HepG2 (cell line): ENCODE results near the gene FSD2. TPM values are rescaled to one million over a fixed set of nuclear protein-coding genes. Genes with fewer than 3 reads are reported as not detected.

Experiments used
- BCL6 ChIP-seq: IDR thresholded peaks from 2 replicates; pipeline ENCODE4 v1.6.1; 2016; ENCODE audit warnings: missing genetic modification reagents, missing compliant biosample characterization
- CSRNP1 ChIP-seq: sonication (generic); formaldehyde crosslinking; IDR thresholded peaks from 2 replicates; pipeline ENCODE4 v1.8.1; 2023; ENCODE audit warnings: mild to moderate bottlenecking, missing genetic modification reagents
- ERF ChIP-seq: IDR thresholded peaks from 2 replicates; pipeline ENCODE4 v1.6.1; 2018; ENCODE audit warnings: missing biosample characterization, missing genetic modification reagents
- FOXC1 ChIP-seq: sonication (generic); formaldehyde crosslinking; IDR thresholded peaks from 2 replicates; pipeline ENCODE4 v1.8.0; 2022; ENCODE audit warnings: mild to moderate bottlenecking, missing genetic modification reagents, borderline replicate concordance
- GPBP1L1 ChIP-seq: sonication (generic); formaldehyde crosslinking; IDR thresholded peaks from 2 replicates; pipeline ENCODE4 v1.5.0; 2020; ENCODE audit warnings: mild to moderate bottlenecking, missing genetic modification reagents
- IKZF4 ChIP-seq: sonication (generic); formaldehyde crosslinking; IDR thresholded peaks from 2 replicates; pipeline ENCODE4 v1.5.1; 2020; ENCODE audit warnings: borderline replicate concordance, mild to moderate bottlenecking, low read depth, missing genetic modification reagents; ENCODE audit errors: not compliant biosample characterization
- IRX3 ChIP-seq: sonication (generic); formaldehyde crosslinking; IDR thresholded peaks from 2 replicates; pipeline ENCODE4 v1.8.1; 2023; ENCODE audit warnings: mild to moderate bottlenecking, low read depth, missing genetic modification reagents, borderline replicate concordance
- KLF12 ChIP-seq: sonication (generic); formaldehyde crosslinking; IDR thresholded peaks from 2 replicates; pipeline ENCODE4 v1.4.0; 2020; ENCODE audit warnings: missing genetic modification reagents, borderline replicate concordance
- POLR2AphosphoS2 ChIP-seq: IDR thresholded peaks from 2 replicates; pipeline ENCODE4 v1.6.1; 2011; ENCODE audit warnings: low read depth, low read length, improper control_type of control experiment
- RBFOX2 ChIP-seq: fragments of 200-400 bp; formaldehyde crosslinking; IDR thresholded peaks from 2 replicates; pipeline ENCODE4 v1.6.1; 2017; ENCODE audit warnings: low read depth, mild to moderate bottlenecking, low read length
- REPIN1 ChIP-seq: sonication (generic); formaldehyde crosslinking; IDR thresholded peaks from 2 replicates; pipeline ENCODE4 v1.8.0; 2022; ENCODE audit warnings: missing genetic modification reagents, low read depth, mild to moderate bottlenecking, borderline replicate concordance
- RXRB ChIP-seq: IDR thresholded peaks from 2 replicates; pipeline ENCODE4 v1.6.1; 2016; ENCODE audit warnings: borderline replicate concordance, missing genetic modification reagents, missing compliant biosample characterization
- THAP11 ChIP-seq: IDR thresholded peaks from 2 replicates; pipeline ENCODE4 v1.6.1; 2016; ENCODE audit warnings: missing biosample characterization, missing genetic modification reagents
- TRIM22 ChIP-seq: fragments of 450-650 bp; IDR thresholded peaks from 2 replicates; pipeline ENCODE4 v1.6.1; 2017
- YEATS4 ChIP-seq: sonication (generic); formaldehyde crosslinking; IDR thresholded peaks from 2 replicates; pipeline ENCODE4 v1.4.0; 2020; ENCODE audit warnings: missing genetic modification reagents, borderline replicate concordance
- ZNF12 ChIP-seq: sonication (generic); formaldehyde crosslinking; IDR thresholded peaks from 2 replicates; pipeline ENCODE4 v1.5.0; 2020; ENCODE audit warnings: missing genetic modification reagents
- ZNF652 ChIP-seq: IDR thresholded peaks from 2 replicates; pipeline ENCODE4 v1.6.1; 2016; ENCODE audit warnings: low read depth, borderline replicate concordance
- ZNF775 ChIP-seq: sonication (generic); formaldehyde crosslinking; IDR thresholded peaks from 2 replicates; pipeline ENCODE4 v1.4.0; 2020; ENCODE audit warnings: missing genetic modification reagents, mild to moderate bottlenecking, moderate library complexity, borderline replicate concordance
- polyA plus RNA-seq, 8 experiments: library from polyadenylated mRNA; depleted of rRNA in 3 of 8; stranded (reverse) in 7 of 8; unstranded in 1 of 8; fragments of >200 nt; fragmentation: Illumina TruSeq in 4 of 8; extraction: Trizol in 4 of 8; gene quantifications; 2 replicates each; pipeline versions ENCODE4 v1.2.1 to v1.2.3, GENCODE V29; 2011 to 2016; ENCODE audit warnings: low read depth in 4 of 8, missing spikeins in 1 of 8, mixed read lengths in 1 of 8; ENCODE audit not compliant: insufficient read depth in 1 of 8
- total RNA-seq, 5 experiments: library from RNA; depleted of rRNA; stranded (reverse); fragments of >200 nt; fragmentation: Illumina TruSeq; extraction: Trizol; gene quantifications; 2 replicates each; pipeline ENCODE4 v1.2.3, GENCODE V29; 2016; ENCODE audit warnings: low read depth in 1 of 5
- TF ChIP-seq, protein P1 (sequence below): IDR thresholded peaks from 2 replicates; pipeline ENCODE4 v1.6.1; 2016; ENCODE audit warnings: mild to moderate bottlenecking, missing biosample characterization, missing genetic modification reagents
- TF ChIP-seq, protein P2 (sequence below): sonication (generic); IDR thresholded peaks from 2 replicates; pipeline ENCODE4 v1.6.1; 2016; ENCODE audit warnings: low read depth, borderline replicate concordance

The FSD2 gene
- total and polyA plus RNA-seq, 2 of the 13 experiments (the other 11 are each of a cell fraction or from before 2014, with no cell fraction given), result not detected

DNA sequence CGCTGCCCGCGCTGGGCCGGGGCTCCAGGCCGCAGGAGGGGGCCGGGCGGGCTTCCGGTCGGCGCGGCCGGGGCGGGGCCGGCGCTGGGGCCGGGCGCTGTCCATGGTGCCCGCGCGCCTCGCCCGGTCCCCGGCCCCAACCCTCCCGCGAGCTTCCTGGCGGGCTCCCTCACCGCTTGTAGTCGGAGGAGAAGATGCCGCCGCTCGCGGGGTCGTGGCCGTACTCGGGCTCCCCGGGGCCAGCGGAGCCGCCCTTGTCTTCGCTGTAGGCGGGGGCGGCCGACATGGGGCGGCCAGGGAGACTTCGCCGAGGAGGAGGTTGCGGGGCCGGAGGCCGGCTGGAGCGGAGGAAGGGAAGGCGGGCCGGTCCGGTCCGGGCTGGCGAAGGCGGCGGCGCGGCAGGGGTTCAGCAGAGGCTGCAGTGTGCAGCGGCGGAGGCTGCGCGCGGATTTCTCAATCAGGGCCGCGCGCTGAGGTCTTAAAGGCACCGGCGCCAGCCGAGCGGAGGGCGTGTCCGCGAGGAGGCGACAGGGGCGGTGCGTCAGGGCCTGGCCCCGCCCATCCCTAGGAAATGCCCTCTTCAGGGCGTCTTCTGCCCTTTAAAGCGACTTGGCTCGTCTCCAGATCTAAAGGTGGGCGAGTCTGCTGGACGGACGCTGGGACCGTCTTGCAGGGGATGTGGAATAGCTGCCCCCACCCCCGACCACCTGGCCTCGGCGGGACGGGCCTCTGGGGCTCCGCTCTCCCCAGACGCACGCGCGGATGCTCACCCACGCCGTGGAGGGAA lies 96.3 kb downstream of the FSD2 start, which contains the start of gene AP3B2 (continued):
- TF ChIP-seq KLF12 (CRISPR knock-in tag) (peak; percentile 75; the same call in 1 of the 2 replicates), IRX3 (peak; percentile 80; the same call in 1 of the 2 replicates), ERF (CRISPR knock-in tag) (peak; percentile 68; the same call in 1 of the 2 replicates), THAP11 (CRISPR knock-in tag) (peak; percentile 36; the same call in 1 of the 2 replicates), CSRNP1 (CRISPR knock-in tag) (peak; percentile 47; the same call in 1 of the 2 replicates), YEATS4 (CRISPR knock-in tag) (0 out of 2 replicates have a peak, but pooled peaks have one; percentile 47), TRIM22 (no peak), IKZF4 (CRISPR knock-in tag) (no peak), REPIN1 (CRISPR knock-in tag) (no peak), ZNF652 (CRISPR knock-in tag) (no peak), ZNF775 (CRISPR knock-in tag) (no peak), RBFOX2 (no peak), FOXC1 (CRISPR knock-in tag) (peak; percentile 50; the same call in 1 of the 2 replicates), ZNF12 (CRISPR knock-in tag) (peak; percentile 18; the same call in 1 of the 2 replicates), RXRB (CRISPR knock-in tag) (no peak), POLR2AphosphoS2 (no peak), GPBP1L1 (CRISPR knock-in tag) (no peak), BCL6 (peak; percentile 29; the same call in 1 of the 2 replicates)
- TF ChIP-seq, protein P1, sequence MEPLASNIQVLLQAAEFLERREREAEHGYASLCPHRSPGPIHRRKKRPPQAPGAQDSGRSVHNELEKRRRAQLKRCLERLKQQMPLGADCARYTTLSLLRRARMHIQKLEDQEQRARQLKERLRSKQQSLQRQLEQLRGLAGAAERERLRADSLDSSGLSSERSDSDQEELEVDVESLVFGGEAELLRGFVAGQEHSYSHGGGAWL (CRISPR knock-in tag), result peak; percentile 76; the same call in 1 of the 2 replicates
- TF ChIP-seq, protein P2, sequence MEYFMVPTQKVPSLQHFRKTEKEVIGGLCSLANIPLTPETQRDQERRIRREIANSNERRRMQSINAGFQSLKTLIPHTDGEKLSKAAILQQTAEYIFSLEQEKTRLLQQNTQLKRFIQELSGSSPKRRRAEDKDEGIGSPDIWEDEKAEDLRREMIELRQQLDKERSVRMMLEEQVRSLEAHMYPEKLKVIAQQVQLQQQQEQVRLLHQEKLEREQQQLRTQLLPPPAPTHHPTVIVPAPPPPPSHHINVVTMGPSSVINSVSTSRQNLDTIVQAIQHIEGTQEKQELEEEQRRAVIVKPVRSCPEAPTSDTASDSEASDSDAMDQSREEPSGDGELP, result no peak
